HepG2 (cell line): ENCODE data around the gene PTGDS. TPM values are rescaled to one million over a fixed set of nuclear protein-coding genes. Genes with fewer than 3 reads are reported as not detected.
A peak's percentile ranks its signal among the peaks of the same experiment; 100 is the strongest.

Source experiments
- GATAD2A ChIP-seq: IDR thresholded peaks from 2 replicates; pipeline ENCODE4 v1.6.1; 2016
- HNF1A ChIP-seq, 2 experiments: sonication (generic) in 1 of 2; formaldehyde crosslinking in 1 of 2; IDR thresholded peaks; 2 replicates each; pipeline versions ENCODE4 v1.4.0 to v1.6.1; 2016 to 2020; ENCODE audit warnings: borderline replicate concordance in 1 of 2, low read depth in 1 of 2, mild to moderate bottlenecking in 1 of 2, missing genetic modification reagents in 1 of 2
- NFE2L1 ChIP-seq: sonication (generic); formaldehyde crosslinking; IDR thresholded peaks from 2 replicates; pipeline ENCODE4 v1.4.0; 2020; ENCODE audit warnings: missing genetic modification reagents, mild to moderate bottlenecking, borderline replicate concordance
- RAD21 ChIP-seq: fragments of 450-650 bp; formaldehyde crosslinking; IDR thresholded peaks from 2 replicates; pipeline ENCODE4 v1.5.0; 2020; ENCODE audit warnings: mild to moderate bottlenecking
- SMC3 ChIP-seq: IDR thresholded peaks from 2 replicates; pipeline ENCODE4 v1.6.1; 2011; ENCODE audit warnings: low read length, improper control_type of control experiment
- ZNF317 ChIP-seq: sonication (generic); formaldehyde crosslinking; IDR thresholded peaks from 2 replicates; pipeline ENCODE4 v1.5.0; 2020; ENCODE audit warnings: mild to moderate bottlenecking, missing genetic modification reagents
- ZNF569 ChIP-seq: sonication (generic); formaldehyde crosslinking; IDR thresholded peaks from 2 replicates; pipeline ENCODE4 v1.5.0; 2020; ENCODE audit warnings: mild to moderate bottlenecking, missing genetic modification reagents, moderate library complexity, borderline replicate concordance
- ZNF766 ChIP-seq: sonication (generic); formaldehyde crosslinking; IDR thresholded peaks from 2 replicates; pipeline ENCODE4 v1.5.0; 2020; ENCODE audit warnings: missing genetic modification reagents, borderline replicate concordance
- ZNF883 ChIP-seq: sonication (generic); formaldehyde crosslinking; IDR thresholded peaks from 2 replicates; pipeline ENCODE4 v1.5.1; 2020; ENCODE audit warnings: mild to moderate bottlenecking, missing genetic modification reagents; ENCODE audit errors: not compliant biosample characterization
- polyA plus RNA-seq, 8 experiments: library from polyadenylated mRNA; depleted of rRNA in 3 of 8; stranded (reverse) in 7 of 8; unstranded in 1 of 8; fragments of >200 nt; fragmentation: Illumina TruSeq in 4 of 8; extraction: Trizol in 4 of 8; gene quantifications; 2 replicates each; pipeline versions ENCODE4 v1.2.1 to v1.2.3, GENCODE V29; 2011 to 2016; ENCODE audit warnings: low read depth in 4 of 8, missing spikeins in 1 of 8, mixed read lengths in 1 of 8; ENCODE audit not compliant: insufficient read depth in 1 of 8
- total RNA-seq, 5 experiments: library from RNA; depleted of rRNA; stranded (reverse); fragments of >200 nt; fragmentation: Illumina TruSeq; extraction: Trizol; gene quantifications; 2 replicates each; pipeline ENCODE4 v1.2.3, GENCODE V29; 2016; ENCODE audit warnings: low read depth in 1 of 5
- TF ChIP-seq, protein P1 (sequence below): sonication (generic); IDR thresholded peaks from 2 replicates; pipeline ENCODE4 v1.6.1; 2016; ENCODE audit warnings: low read depth, borderline replicate concordance

PTGDS gene
- total and polyA plus RNA-seq, 2 of the 13 experiments (the other 11 are each of a cell fraction or from before 2014, with no cell fraction given) = 0.33 to 0.50 TPM

- TF ChIP-seq ZNF569 (CRISPR knock-in tag) = no peak
- TF ChIP-seq ZNF766 (CRISPR knock-in tag) = 0 out of 2 replicates have a peak, but pooled peaks have one; percentile 14
- TF ChIP-seq, protein P1, sequence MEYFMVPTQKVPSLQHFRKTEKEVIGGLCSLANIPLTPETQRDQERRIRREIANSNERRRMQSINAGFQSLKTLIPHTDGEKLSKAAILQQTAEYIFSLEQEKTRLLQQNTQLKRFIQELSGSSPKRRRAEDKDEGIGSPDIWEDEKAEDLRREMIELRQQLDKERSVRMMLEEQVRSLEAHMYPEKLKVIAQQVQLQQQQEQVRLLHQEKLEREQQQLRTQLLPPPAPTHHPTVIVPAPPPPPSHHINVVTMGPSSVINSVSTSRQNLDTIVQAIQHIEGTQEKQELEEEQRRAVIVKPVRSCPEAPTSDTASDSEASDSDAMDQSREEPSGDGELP = no peak
- TF ChIP-seq NFE2L1 (CRISPR knock-in tag) = no peak
- peak; percentile 35; the same call in 1 of the 2 replicates for TF ChIP-seq SMC3
- TF ChIP-seq GATAD2A (CRISPR knock-in tag) = peak; percentile 65
- peak; percentile 87 for TF ChIP-seq RAD21
- TF ChIP-seq ZNF317 (CRISPR knock-in tag) = no peak
- no peak for TF ChIP-seq ZNF883 (CRISPR knock-in tag)
- TF ChIP-seq HNF1A (IDR thresholded peaks at IDR 0.05; ENCODE audit: low read depth) = no peak
- TF ChIP-seq HNF1A (CRISPR knock-in tag; IDR thresholded peaks at IDR 0.05; ENCODE audit: borderline replicate concordance) = peak; percentile 18; the same call in 1 of the 2 replicates
Measured at GRCh38 chr9:136947955-136948510, 29.3 kb upstream of the PTGDS start (continued).
